CD14-positive monocyte (primary cell): ENCODE results near the gene FGD4. TPM values are rescaled to one million over a fixed set of nuclear protein-coding genes. Genes with fewer than 3 reads are reported as not detected.

ENCODE experiments used
- DNase-seq, 3 donors: peaks; one replicate each; pipeline ENCODE4 v3.0.0-alpha.2; 2011 to 2022
- H2AFZ ChIP-seq: 2 replicates; pipeline ENCODE4 v1.6.0; 2012; ENCODE audit warnings: mild to moderate bottlenecking, low read depth, low read length, inconsistent platforms; ENCODE audit not compliant: insufficient read depth, poor library complexity, severe bottlenecking
- H3K27ac ChIP-seq, 2 donors: 1 replicate in 1 of 2; 2 replicates in 1 of 2; pipeline ENCODE4 v1.5.1; 2012 to 2013; ENCODE audit warnings: low read length in 2 of 2, control low read depth in 1 of 2, inconsistent platforms in 1 of 2, low read depth in 1 of 2, mild to moderate bottlenecking in 1 of 2
- H3K27me3 ChIP-seq, 2 donors: one replicate each; pipeline versions ENCODE4 v1.6.0 to v1.6.1; 2011 to 2013; ENCODE audit warnings: low read length in 2 of 2; ENCODE audit not compliant: control insufficient read depth in 2 of 2, insufficient read depth in 2 of 2
- H3K36me3 ChIP-seq, 2 donors: replicated peaks in 1 of 2; 1 replicate in 1 of 2; 2 replicates in 1 of 2; pipeline versions ENCODE4 v1.5.1 to v1.6.1; 2012 to 2013; ENCODE audit warnings: low read length in 2 of 2, control low read depth in 1 of 2, inconsistent platforms in 1 of 2, mild to moderate bottlenecking in 1 of 2; ENCODE audit not compliant: insufficient read depth in 2 of 2, control insufficient read depth in 1 of 2
- H3K4me1 ChIP-seq, 2 donors: 1 replicate in 1 of 2; 2 replicates in 1 of 2; pipeline versions ENCODE4 v1.5.1 to v1.6.1; 2012 to 2013; ENCODE audit warnings: low read length in 2 of 2, control low read depth in 1 of 2, inconsistent platforms in 1 of 2, mild to moderate bottlenecking in 1 of 2, moderate library complexity in 1 of 2; ENCODE audit not compliant: insufficient read depth in 2 of 2, control insufficient read depth in 1 of 2
- H3K4me2 ChIP-seq: replicated peaks from 2 replicates; pipeline ENCODE3; 2012; ENCODE audit warnings: low read length, moderate library complexity, mild to moderate bottlenecking; ENCODE audit not compliant: poor library complexity, severe bottlenecking; ENCODE audit errors: extremely low read depth
- H3K4me3 ChIP-seq, 3 experiments: fragments of 200-600 bp in 1 of 3; sonication (generic) in 1 of 3; replicated peaks in 1 of 3; 1 replicate in 2 of 3; 2 replicates in 1 of 3; pipeline ENCODE4 v1.5.1; 2011 to 2013; ENCODE audit warnings: low read length in 3 of 3, mild to moderate bottlenecking in 3 of 3, control low read depth in 2 of 3, low read depth in 2 of 3, inconsistent platforms in 1 of 3, moderate library complexity in 1 of 3
- H3K79me2 ChIP-seq: 2 replicates; pipeline ENCODE4 v1.6.0; 2012; ENCODE audit warnings: mild to moderate bottlenecking, control low read depth, inconsistent platforms, low read length, moderate library complexity; ENCODE audit not compliant: insufficient read depth
- H3K9ac ChIP-seq: 2 replicates; pipeline ENCODE4 v1.6.0; 2017; ENCODE audit warnings: low read length, mild to moderate bottlenecking; ENCODE audit not compliant: insufficient read depth, poor library complexity, severe bottlenecking
- H3K9me3 ChIP-seq, 2 donors: replicated peaks in 1 of 2; 1 replicate in 1 of 2; 2 replicates in 1 of 2; pipeline versions ENCODE4 v1.5.1 to v1.6.1; 2012 to 2013; ENCODE audit warnings: low read length in 2 of 2, control low read depth in 1 of 2; ENCODE audit not compliant: control insufficient read depth in 1 of 2, insufficient read depth in 1 of 2
- H4K20me1 ChIP-seq: 2 replicates; pipeline ENCODE4 v1.6.0; 2012; ENCODE audit warnings: mild to moderate bottlenecking, low read length, control low read depth, moderate library complexity; ENCODE audit not compliant: insufficient read depth
- H3K27ac Mint-ChIP-seq, 7 donors: one replicate each; pipeline ENCODE4 v1.8.0; 2020; ENCODE audit warnings: mild to moderate bottlenecking in 7 of 7, mixed read lengths in 7 of 7, moderate library complexity in 6 of 7, inconsistent platforms in 2 of 7
- H3K27me3 Mint-ChIP-seq, 3 donors: one replicate each; pipeline ENCODE4 v1.8.0; 2021 to 2022; ENCODE audit warnings: low read depth in 3 of 3, mild to moderate bottlenecking in 3 of 3, mixed read lengths in 3 of 3, moderate library complexity in 3 of 3, inconsistent platforms in 1 of 3
- H3K36me3 Mint-ChIP-seq, 2 donors: one replicate each; pipeline ENCODE4 v1.8.0; 2020; ENCODE audit warnings: mixed read lengths in 2 of 2, inconsistent platforms in 1 of 2, mild to moderate bottlenecking in 1 of 2
- H3K4me1 Mint-ChIP-seq: one replicate; pipeline ENCODE4 v1.8.0; 2020; ENCODE audit warnings: mild to moderate bottlenecking, mixed read lengths
- H3K4me3 Mint-ChIP-seq, 2 donors: one replicate each; pipeline ENCODE4 v1.8.0; 2020; ENCODE audit warnings: mild to moderate bottlenecking in 2 of 2, mixed read lengths in 2 of 2, moderate library complexity in 1 of 2
- H3K9me3 Mint-ChIP-seq, 7 donors: one replicate each; pipeline ENCODE4 v1.8.0; 2020 to 2022; ENCODE audit warnings: mixed read lengths in 7 of 7, mild to moderate bottlenecking in 6 of 7, moderate library complexity in 6 of 7, inconsistent platforms in 2 of 7
- WGBS: methylation state at CpG from one replicate; pipeline ENCODE4 v1.1.5; 2013; ENCODE audit warnings: missing lambda C conversion rate; ENCODE audit not compliant: insufficient coverage; 5-methylcytosine and 5-hydroxymethylcytosine counted together
- intact Hi-C, 2 donors: fragments of 100-400 bp; cut with micrococcal nuclease; formaldehyde crosslinking; loops; one replicate each; pipeline versions ENCODE4 v1.15.0 to v1.15.1; 2023
- polyA plus RNA-seq, 3 donors: library from polyadenylated mRNA; depleted of rRNA in 1 of 3; unstranded in 2 of 3; stranded (reverse) in 1 of 3; fragments of 300-500 nt in 2 of 3; fragments of >200 nt in 1 of 3; fragmentation: Illumina TruSeq in 2 of 3; gene quantifications; 1 replicate in 2 of 3; 2 replicates in 1 of 3; pipeline ENCODE4 v1.2.3, GENCODE V29; 2012 to 2021
- TF ChIP-seq, protein P1 (sequence below): fragments of 200-600 bp; IDR thresholded peaks from one replicate; pipeline ENCODE4 v1.8.0; 2022; ENCODE audit warnings: antibody characterized with exemption, mild to moderate bottlenecking

The FGD4 gene
- polyA plus RNA-seq, 3 donors, result 5.3 to 34.4 (median 6.0) TPM

- Histone ChIP-seq H3K27ac (no peak overlapping the region), H3K4me3 (no peak overlapping the region), H4K20me1 (peaks cover 4% of the 10 kb centered on the region), H3K9ac (no peak overlapping the region), H3K79me2 (peaks cover 3% of the 10 kb centered on the region), H3K36me3 (peaks cover 55 to 90% of the 10 kb centered on the region in 2 donors), H3K9me3 (no peaks in the 10 kb centered on the region), H3K4me2 (no peak overlapping the region), H2AFZ (no peak overlapping the region), H3K27me3 (no peaks in the 10 kb centered on the region), H3K4me1 (peaks cover 27 to 29% of the 10 kb centered on the region in 2 donors)
- DNase-seq, result no peak
- H3K9me3 Mint-ChIP-seq, result no peaks in the 10 kb centered on the region
- peaks cover 24% of the 10 kb centered on the region for H3K4me1 Mint-ChIP-seq
- H3K36me3 Mint-ChIP-seq, result peaks cover 59 to 79% of the 10 kb centered on the region in 2 donors
- intact Hi-C loops, result no loop called here
- H3K4me3 Mint-ChIP-seq, result no peak overlapping the region
- TF ChIP-seq, protein P1, sequence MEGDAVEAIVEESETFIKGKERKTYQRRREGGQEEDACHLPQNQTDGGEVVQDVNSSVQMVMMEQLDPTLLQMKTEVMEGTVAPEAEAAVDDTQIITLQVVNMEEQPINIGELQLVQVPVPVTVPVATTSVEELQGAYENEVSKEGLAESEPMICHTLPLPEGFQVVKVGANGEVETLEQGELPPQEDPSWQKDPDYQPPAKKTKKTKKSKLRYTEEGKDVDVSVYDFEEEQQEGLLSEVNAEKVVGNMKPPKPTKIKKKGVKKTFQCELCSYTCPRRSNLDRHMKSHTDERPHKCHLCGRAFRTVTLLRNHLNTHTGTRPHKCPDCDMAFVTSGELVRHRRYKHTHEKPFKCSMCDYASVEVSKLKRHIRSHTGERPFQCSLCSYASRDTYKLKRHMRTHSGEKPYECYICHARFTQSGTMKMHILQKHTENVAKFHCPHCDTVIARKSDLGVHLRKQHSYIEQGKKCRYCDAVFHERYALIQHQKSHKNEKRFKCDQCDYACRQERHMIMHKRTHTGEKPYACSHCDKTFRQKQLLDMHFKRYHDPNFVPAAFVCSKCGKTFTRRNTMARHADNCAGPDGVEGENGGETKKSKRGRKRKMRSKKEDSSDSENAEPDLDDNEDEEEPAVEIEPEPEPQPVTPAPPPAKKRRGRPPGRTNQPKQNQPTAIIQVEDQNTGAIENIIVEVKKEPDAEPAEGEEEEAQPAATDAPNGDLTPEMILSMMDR, result no peak
- WGBS, result 56% methylated on average over 2 of the region's 2 CpGs
- peak overlapping the region in 3 of 7 donors; percentile 2 to 72 (median 71) for H3K27ac Mint-ChIP-seq
- H3K27me3 Mint-ChIP-seq, result no peaks in the 10 kb centered on the region
Observed at GRCh38 chr12:32604565-32604964, 205.2 kb downstream of the FGD4 start.

- TF ChIP-seq, protein P1, result no peak
- Histone ChIP-seq H2AFZ (no peak overlapping the region), H3K4me2 (no peak overlapping the region), H3K36me3 (peaks cover 61 to 94% of the 10 kb centered on the region in 2 donors), H3K27me3 (no peaks in the 10 kb centered on the region), H3K79me2 (peaks cover 3% of the 10 kb centered on the region), H3K9ac (no peak overlapping the region), H4K20me1 (peaks cover 8% of the 10 kb centered on the region), H3K4me1 (peaks cover 20% of the 10 kb centered on the region in 2 donors), H3K27ac (peak overlapping the region in 1 of 2 donors; percentile 38), H3K4me3 (no peak overlapping the region), H3K9me3 (no peaks in the 10 kb centered on the region)
- Mint-ChIP-seq H3K9me3 (no peaks in the 10 kb centered on the region), H3K27me3 (no peaks in the 10 kb centered on the region), H3K27ac (peak overlapping the region in 1 of 7 donors; percentile 2), H3K4me1 (peaks cover 19% of the 10 kb centered on the region), H3K36me3 (peaks cover 69 to 89% of the 10 kb centered on the region in 2 donors), H3K4me3 (no peak overlapping the region)
- no CpG with 5 or more reads among the region's 3 CpGs for WGBS
- intact Hi-C loops, result no loop called here
- no peak for DNase-seq
Observed at GRCh38 chr12:32605326-32606095, 206.2 kb downstream of the FGD4 start.
